IPS-20b (cell line): Measurements from ENCODE around the gene PRSS36.
"Not testable (repeated sequence)": the region's sequence is repeated elsewhere in the genome, so short reads cannot be mapped to it uniquely, and the experiment has no call there.

Experiments
- H3K27ac ChIP-seq: one replicate; pipeline ENCODE4 v1.5.1; 2013; ENCODE audit warnings: low read length
- H3K27me3 ChIP-seq: 2 replicates; pipeline ENCODE4 v1.6.1; 2013; ENCODE audit warnings: mild to moderate bottlenecking, low read length, inconsistent platforms; ENCODE audit not compliant: insufficient read depth
- H3K36me3 ChIP-seq: 2 replicates; pipeline ENCODE4 v1.6.1; 2013; ENCODE audit warnings: low read depth, mild to moderate bottlenecking, inconsistent platforms, low read length, moderate library complexity; ENCODE audit not compliant: insufficient read depth
- H3K4me1 ChIP-seq: 2 replicates; pipeline ENCODE4 v1.6.1; 2013; ENCODE audit warnings: mild to moderate bottlenecking, control low read depth, inconsistent platforms, low read length, moderate library complexity; ENCODE audit not compliant: insufficient read depth
- H3K4me3 ChIP-seq: 2 replicates; pipeline ENCODE4 v1.5.1; 2013; ENCODE audit warnings: mild to moderate bottlenecking, low read length, inconsistent platforms
- H3K9ac ChIP-seq: 2 replicates; pipeline ENCODE4 v1.6.1; 2013; ENCODE audit warnings: low read depth, mild to moderate bottlenecking, inconsistent platforms, low read length, moderate library complexity
- H3K9me3 ChIP-seq: 2 replicates; pipeline ENCODE4 v1.6.1; 2013; ENCODE audit warnings: mild to moderate bottlenecking, low read depth, low read length, inconsistent platforms; ENCODE audit not compliant: insufficient read depth

PRSS36 gene

GRCh38 chr16:31147574-31147973, 2.3 kb downstream of the PRSS36 start:
- no peak overlapping the region for H3K9ac ChIP-seq
- H3K4me1 ChIP-seq, result no peaks in the 10 kb centered on the region
- H3K27me3 ChIP-seq, result peaks cover 52% of the 10 kb centered on the region
- no peaks in the 10 kb centered on the region for H3K9me3 ChIP-seq
- no peaks in the 10 kb centered on the region for H3K36me3 ChIP-seq
- H3K27ac ChIP-seq, result no peak overlapping the region
- H3K4me3 ChIP-seq, result peak overlapping the region; percentile 59; the same call in 1 of the 2 replicates

GRCh38 chr16:31145398-31145990, 4.4 kb downstream of the PRSS36 start:
- Histone ChIP-seq H3K9me3 (no peaks in the 10 kb centered on the region), H3K27me3 (peaks cover 52% of the 10 kb centered on the region), H3K4me1 (peaks cover 6% of the 10 kb centered on the region; the same call in 1 of the 2 replicates), H3K4me3 (no peak overlapping the region), H3K36me3 (no peaks in the 10 kb centered on the region), H3K9ac (no peak overlapping the region), H3K27ac (no peak overlapping the region)

DNA sequence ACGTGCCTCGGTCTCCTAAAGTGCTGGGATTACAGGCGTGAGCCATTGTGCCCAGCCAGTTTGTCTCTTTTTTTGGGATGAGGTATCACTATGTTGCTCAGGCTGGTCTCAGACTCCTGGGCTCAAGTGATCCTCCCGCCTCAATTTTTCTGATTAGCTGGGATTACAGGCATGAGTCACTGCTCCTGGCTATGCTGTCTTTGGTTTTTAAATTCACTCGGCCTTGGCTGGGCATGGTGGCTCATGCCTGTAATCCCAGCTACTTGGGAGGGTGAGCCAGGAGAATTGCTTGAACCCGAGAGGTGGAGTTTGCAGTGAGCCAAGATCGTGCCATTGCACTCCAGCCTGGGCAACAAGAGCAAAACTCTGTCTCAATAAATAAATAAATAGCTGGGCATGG, 5.4 kb downstream of the PRSS36 start:
- H3K4me1 ChIP-seq, H3K36me3 ChIP-seq, H3K9me3 ChIP-seq, H3K27ac ChIP-seq, H3K9ac ChIP-seq, H3K4me3 ChIP-seq: not testable (repeated sequence)
- peaks cover 52% of the 10 kb centered on the region for H3K27me3 ChIP-seq

DNA sequence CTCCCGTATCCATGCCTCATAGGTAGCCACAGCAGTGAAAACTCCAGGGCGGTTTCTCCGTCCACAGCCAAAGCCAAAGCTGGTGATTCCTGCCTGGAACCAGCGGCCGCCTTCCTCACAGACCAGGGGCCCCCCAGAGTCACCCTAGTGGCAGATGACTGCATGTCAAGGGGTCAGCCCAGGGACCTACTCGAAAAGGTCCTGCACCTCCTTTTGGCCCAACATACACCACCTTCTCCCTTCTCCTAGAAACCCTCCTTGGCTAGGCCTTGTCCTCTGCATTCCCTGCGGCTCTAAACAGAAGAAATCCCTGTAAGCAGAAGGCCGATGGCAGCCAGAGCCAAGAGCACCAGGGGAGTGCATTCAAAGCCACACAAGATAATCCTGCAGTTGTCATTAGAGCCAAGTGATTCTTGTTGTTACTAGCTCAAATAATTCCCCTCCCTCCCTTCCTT, 6.1 kb downstream of the PRSS36 start:
- H3K27ac ChIP-seq, result no peak overlapping the region
- H3K4me1 ChIP-seq, result peaks cover 11% of the 10 kb centered on the region; the same call in 1 of the 2 replicates
- peaks cover 49% of the 10 kb centered on the region for H3K27me3 ChIP-seq
- H3K9me3 ChIP-seq, result no peaks in the 10 kb centered on the region
- H3K36me3 ChIP-seq, result no peaks in the 10 kb centered on the region
- no peak overlapping the region for H3K9ac ChIP-seq
- H3K4me3 ChIP-seq, result no peak overlapping the region

DNA sequence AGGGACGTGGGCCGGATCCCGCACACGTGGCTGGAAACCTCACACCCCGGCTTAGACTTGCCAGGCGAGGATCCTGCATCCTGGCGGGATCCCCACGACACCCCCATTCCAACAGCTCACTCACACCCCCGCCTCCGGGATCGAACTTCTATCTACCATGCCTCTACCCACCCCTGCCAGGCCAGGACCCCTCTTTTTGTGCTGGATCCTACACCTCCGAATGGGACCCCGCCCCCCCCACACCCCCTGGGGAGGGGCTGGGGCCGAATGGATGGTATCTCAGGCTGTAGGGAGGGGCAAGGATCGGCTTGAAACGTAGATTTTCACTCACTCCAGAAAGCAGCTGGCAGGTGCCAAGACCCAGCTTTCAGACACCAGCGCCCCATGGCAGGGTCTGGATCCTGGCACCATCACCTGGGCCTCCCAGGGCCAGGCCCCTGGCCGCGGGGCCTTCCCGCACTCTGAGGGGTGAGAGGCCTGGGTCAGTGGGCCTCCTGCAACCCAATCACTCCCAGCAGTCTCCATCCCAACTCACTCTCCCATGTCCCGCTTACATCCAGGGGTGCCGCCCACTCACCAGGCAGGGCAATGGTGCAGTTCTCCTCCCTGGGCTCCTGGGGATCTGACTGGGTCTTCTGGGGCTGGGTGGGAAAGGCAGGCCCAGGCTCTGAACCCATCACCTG, 6.7 kb downstream of the PRSS36 start:
- Histone ChIP-seq H3K9ac (no peak overlapping the region), H3K9me3 (no peaks in the 10 kb centered on the region), H3K27me3 (peaks cover 44% of the 10 kb centered on the region), H3K27ac (no peak overlapping the region), H3K4me1 (peaks cover 16% of the 10 kb centered on the region), H3K4me3 (peak overlapping the region; percentile 57; the same call in 1 of the 2 replicates), H3K36me3 (no peaks in the 10 kb centered on the region)

GRCh38 chr16:31142109-31143010, 7.5 kb downstream of the PRSS36 start:
- Histone ChIP-seq H3K4me3 (peak overlapping the region; percentile 57; the same call in 1 of the 2 replicates), H3K27ac (peak overlapping the region; percentile 3)

DNA sequence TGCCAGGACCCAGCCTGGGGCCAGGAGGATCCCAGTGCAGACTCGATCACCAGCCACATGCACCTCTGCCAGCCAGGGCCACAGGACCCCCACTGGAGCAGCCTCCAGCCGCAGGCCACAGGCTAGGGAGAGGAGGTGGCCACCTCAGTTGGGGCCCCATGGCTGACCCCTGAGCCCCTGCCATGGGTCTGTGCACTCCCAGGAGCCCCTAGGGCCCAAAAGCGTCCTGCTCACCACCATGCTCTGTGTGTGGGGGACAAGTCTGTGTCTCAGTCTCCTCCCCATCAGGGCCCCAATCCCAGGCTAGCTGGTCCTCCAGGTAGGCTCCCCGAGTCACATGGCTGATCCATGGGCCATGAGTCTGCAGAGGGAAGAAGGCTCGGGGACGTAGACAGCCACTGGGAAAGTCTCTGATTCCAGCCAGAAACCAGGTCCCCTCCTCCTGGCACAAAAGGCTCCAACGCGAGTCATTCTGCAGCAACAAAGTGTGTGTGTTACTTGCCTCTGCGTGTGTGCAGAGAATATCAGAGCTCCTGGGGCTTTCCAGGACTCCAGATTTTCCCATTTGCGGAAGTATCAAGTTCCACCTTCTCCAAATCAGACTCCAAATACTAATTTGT, 8.3 kb downstream of the PRSS36 start:
- Histone ChIP-seq H3K27ac (peak overlapping the region; percentile 3), H3K4me1 (peaks cover 16% of the 10 kb centered on the region), H3K9me3 (no peaks in the 10 kb centered on the region), H3K36me3 (no peaks in the 10 kb centered on the region), H3K27me3 (peaks cover 28% of the 10 kb centered on the region), H3K4me3 (peak overlapping the region; percentile 28; the same call in 1 of the 2 replicates), H3K9ac (peak overlapping the region; percentile 35; the same call in 1 of the 2 replicates)

More at GRCh38 chr16:31142109-31143010, 7.5 kb downstream of the PRSS36 start:
- peak overlapping the region; percentile 37; the same call in 1 of the 2 replicates for H3K9ac ChIP-seq
- peaks cover 36% of the 10 kb centered on the region for H3K27me3 ChIP-seq
- H3K9me3 ChIP-seq, result no peaks in the 10 kb centered on the region
- no peaks in the 10 kb centered on the region for H3K36me3 ChIP-seq
- peaks cover 16% of the 10 kb centered on the region for H3K4me1 ChIP-seq

- H3K27me3 ChIP-seq, result peaks cover 23% of the 10 kb centered on the region
- H3K4me1 ChIP-seq, result peaks cover 16% of the 10 kb centered on the region
- H3K4me3 ChIP-seq, result peak overlapping the region; percentile 28; the same call in 1 of the 2 replicates
- peak overlapping the region; percentile 3 for H3K27ac ChIP-seq
- H3K9ac ChIP-seq, H3K36me3 ChIP-seq, H3K9me3 ChIP-seq: not testable (repeated sequence)
Observed at GRCh38 chr16:31141071-31141469, 8.8 kb downstream of the PRSS36 start.

- Histone ChIP-seq H3K4me1 (peaks cover 27% of the 10 kb centered on the region), H3K9ac (peak overlapping the region; percentile 39; the same call in 1 of the 2 replicates), H3K27ac (no peak overlapping the region), H3K4me3 (no peak overlapping the region), H3K27me3 (peaks cover 14% of the 10 kb centered on the region), H3K36me3 (no peaks in the 10 kb centered on the region), H3K9me3 (no peaks in the 10 kb centered on the region)
Observed at GRCh38 chr16:31138621-31139578, 11.0 kb downstream of the PRSS36 start.

DNA sequence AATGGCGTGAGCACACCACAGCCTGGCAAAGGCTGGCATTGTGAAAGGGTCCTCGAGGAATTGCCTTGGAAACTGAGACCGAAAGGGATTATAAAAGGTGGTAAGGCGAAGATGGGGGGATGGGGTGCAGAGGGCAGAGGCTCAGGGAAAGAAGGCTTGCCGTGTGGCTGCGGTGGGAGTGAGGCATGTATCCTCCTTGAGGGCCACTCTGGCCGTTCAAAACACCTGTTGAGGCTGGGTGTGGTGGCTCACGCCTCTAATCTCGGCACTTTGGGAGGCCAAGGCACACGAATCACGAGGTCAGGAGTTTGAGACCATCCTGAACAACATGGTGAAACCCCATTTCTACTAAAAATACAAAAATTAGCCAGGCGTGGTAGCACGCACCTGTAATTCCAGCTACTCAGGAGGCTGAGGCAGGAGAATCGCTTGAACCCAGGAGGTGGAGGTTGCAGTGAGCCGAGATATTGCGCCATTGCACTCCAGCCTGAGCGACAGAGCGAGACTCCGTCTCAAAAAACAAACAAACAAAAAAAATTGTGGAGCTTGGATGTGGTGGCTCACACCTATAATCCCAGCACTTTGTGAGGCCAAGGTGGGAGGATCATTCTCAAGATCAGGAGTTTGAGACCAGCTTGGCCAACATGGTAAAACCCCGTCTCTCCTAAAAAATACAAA, 12.9 kb downstream of the PRSS36 start:
- H3K9ac ChIP-seq, H3K4me3 ChIP-seq, H3K9me3 ChIP-seq, H3K27ac ChIP-seq, H3K27me3 ChIP-seq: not testable (repeated sequence)
- Histone ChIP-seq H3K36me3 (peaks cover 14% of the 10 kb centered on the region), H3K4me1 (peaks cover 35% of the 10 kb centered on the region)
